BE2C (cell line): ENCODE results near the gene GADD45G.
A peak's percentile ranks its signal among the peaks of the same experiment; 100 is the strongest.

Source experiments
- DNase-seq: peaks from one replicate; pipeline ENCODE4 v3.0.0-alpha.2; 2020
- H3K27me3 ChIP-seq: fragments of 250-450 bp; sonication (Bioruptor Pico); 2 replicates; pipeline ENCODE4 v1.5.1; 2020; ENCODE audit warnings: mild to moderate bottlenecking
- H3K36me3 ChIP-seq: fragments of 250-450 bp; sonication (Bioruptor Pico); 2 replicates; pipeline ENCODE4 v1.5.1; 2020; ENCODE audit warnings: mild to moderate bottlenecking
- H3K4me1 ChIP-seq: fragments of 250-450 bp; sonication (Bioruptor Pico); 2 replicates; pipeline ENCODE4 v1.5.1; 2020
- H3K4me3 ChIP-seq: 2 replicates; pipeline ENCODE4 v1.5.1; 2011; ENCODE audit warnings: low read depth, low read length
- H3K9me3 ChIP-seq: fragments of 250-450 bp; sonication (Bioruptor Pico); 2 replicates; pipeline ENCODE4 v1.5.1; 2020
- CTCF ChIP-seq: IDR thresholded peaks from 2 replicates; pipeline ENCODE4 v1.5.1; 2012; ENCODE audit warnings: mild to moderate bottlenecking, low read depth, low read length

Gene GADD45G

DNA sequence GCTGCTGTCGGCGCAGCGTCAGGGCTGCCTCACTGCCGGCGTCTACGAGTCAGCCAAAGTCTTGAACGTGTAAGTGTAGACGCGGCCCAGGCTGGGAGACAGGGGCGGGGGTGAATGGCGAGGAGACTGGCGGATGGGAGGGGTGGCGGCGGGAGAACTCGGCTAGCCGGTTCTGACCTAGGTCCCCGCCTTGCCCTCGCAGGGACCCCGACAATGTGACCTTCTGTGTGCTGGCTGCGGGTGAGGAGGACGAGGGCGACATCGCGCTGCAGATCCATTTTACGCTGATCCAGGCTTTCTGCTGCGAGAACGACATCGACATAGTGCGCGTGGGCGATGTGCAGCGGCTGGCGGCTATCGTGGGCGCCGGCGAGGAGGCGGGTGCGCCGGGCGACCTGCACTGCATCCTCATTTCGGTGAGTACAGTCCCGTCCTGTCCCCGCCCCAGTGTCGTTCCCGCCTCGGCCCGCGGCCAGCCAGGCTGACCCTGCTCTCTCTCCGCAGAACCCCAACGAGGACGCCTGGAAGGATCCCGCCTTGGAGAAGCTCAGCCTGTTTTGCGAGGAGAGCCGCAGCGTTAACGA lies 745 bp downstream of the GADD45G start:
- Histone ChIP-seq H3K4me1 (peaks cover 12% of the 10 kb centered on the region), H3K4me3 (peak overlapping the region; percentile 93), H3K27me3 (no peaks in the 10 kb centered on the region), H3K36me3 (peaks cover 10% of the 10 kb centered on the region), H3K9me3 (no peaks in the 10 kb centered on the region)
- TF ChIP-seq CTCF: no peak
- DNase-seq: peak; percentile 62

- Histone ChIP-seq H3K9me3 (no peaks in the 10 kb centered on the region), H3K4me3 (peak overlapping the region; percentile 93), H3K27me3 (no peaks in the 10 kb centered on the region), H3K4me1 (peaks cover 18% of the 10 kb centered on the region), H3K36me3 (peaks cover 10% of the 10 kb centered on the region)
- TF ChIP-seq CTCF: no peak
- peak; percentile 76 for DNase-seq
Measured at GRCh38 chr9:89606049-89606623, 1.3 kb downstream of the GADD45G start.

DNA sequence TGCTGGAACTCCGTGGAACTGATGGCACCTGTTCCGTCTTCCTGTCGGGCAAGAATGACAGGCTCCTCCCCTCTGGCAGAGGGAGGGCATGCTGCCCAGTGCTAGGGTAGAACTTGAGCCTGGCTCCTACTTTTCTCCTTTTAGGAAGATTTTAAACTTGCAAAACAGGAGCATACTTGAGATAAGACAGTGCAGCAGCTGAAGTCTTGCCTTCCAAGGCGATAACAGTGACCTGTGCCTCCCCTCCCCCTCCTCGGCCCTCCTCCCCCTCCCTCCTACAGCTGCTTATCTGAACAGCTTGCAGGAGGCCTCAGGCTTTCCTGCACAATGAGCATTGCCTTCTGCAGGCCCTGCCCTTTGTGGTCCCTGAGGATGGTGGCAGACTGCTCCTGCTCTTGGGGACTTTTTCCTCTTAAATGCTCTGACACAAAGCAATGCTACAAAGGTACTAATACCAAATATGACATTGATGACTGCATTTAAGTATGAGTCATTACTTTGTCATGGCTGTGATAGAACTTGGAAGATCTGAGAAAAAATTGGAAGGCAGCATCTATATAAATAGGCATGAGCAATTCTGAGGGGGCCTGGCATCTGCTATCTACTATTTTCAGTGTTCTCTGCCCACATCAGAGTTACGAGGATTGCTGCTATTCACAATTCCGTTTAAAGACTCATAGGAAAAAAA lies 2.0 kb downstream of the GADD45G start:
- peak; percentile 80 for DNase-seq
- Histone ChIP-seq H3K36me3 (peaks cover 10% of the 10 kb centered on the region), H3K9me3 (no peaks in the 10 kb centered on the region), H3K27me3 (no peaks in the 10 kb centered on the region), H3K4me3 (peak overlapping the region; percentile 93), H3K4me1 (peaks cover 18% of the 10 kb centered on the region)
- 0 out of 2 replicates have a peak, but pooled peaks have one; percentile 13 for TF ChIP-seq CTCF

GRCh38 chr9:89608641-89609335 lies 4.0 kb downstream of the GADD45G start:
- DNase-seq: no peak
- Histone ChIP-seq H3K4me1 (peaks cover 18% of the 10 kb centered on the region), H3K36me3 (peaks cover 10% of the 10 kb centered on the region), H3K4me3 (no peak overlapping the region), H3K27me3 (no peaks in the 10 kb centered on the region), H3K9me3 (no peaks in the 10 kb centered on the region; the same call in 1 of the 2 replicates)
- no peak for TF ChIP-seq CTCF

DNA sequence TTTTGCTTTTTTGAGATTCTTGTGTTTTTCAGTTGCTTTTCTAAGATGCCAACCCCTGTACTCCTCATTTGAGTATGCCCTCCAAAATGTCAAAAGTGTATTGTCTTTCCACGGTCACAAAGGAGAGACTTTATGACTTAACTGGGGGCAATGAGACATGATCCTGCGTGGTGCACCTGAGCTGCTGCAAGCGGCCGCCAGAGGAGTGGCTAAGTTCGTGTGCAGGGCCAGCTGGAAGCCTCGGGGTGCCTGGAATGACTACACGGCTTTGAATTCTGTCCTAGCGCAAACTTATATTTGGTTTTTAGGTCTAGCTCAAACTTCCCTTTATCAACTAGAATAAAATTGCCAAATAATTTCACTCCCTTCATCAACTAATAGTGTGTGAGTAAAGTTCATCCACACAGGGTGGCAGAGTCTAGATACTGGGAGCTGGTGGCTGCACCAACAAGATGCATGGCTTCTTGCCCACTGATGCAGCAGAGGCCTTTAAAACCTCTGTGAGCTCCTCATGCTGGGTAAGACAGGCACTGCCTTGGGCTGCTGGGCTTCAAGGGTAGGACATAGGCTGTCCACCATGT lies 4.7 kb downstream of the GADD45G start:
- Histone ChIP-seq H3K36me3 (peaks cover 10% of the 10 kb centered on the region), H3K4me3 (no peak overlapping the region), H3K9me3 (no peaks in the 10 kb centered on the region; the same call in 1 of the 2 replicates), H3K27me3 (no peaks in the 10 kb centered on the region), H3K4me1 (peaks cover 18% of the 10 kb centered on the region)
- no peak for DNase-seq
- TF ChIP-seq CTCF: no peak
